Measurements from ENCODE around the gene STYXL2.

The STYXL2 gene

GRCh38 chr1:167105271-167106118, 11.6 kb downstream of the STYXL2 start:
- Histone ChIP-seq H3K36me3 (ENCODE audit: control insufficient read depth in 1 of 2, insufficient read depth in 2 of 2, low read length in 2 of 2) (no peaks in the 10 kb centered on the region), H3K27ac (ENCODE audit: low read depth, low read length) (no peak overlapping the region), H3K27me3 (ENCODE audit: control insufficient read depth in 1 of 2, insufficient read depth in 2 of 2, low read length in 2 of 2) (no peaks in the 10 kb centered on the region), H3K9ac (ENCODE audit: low read depth in 1 of 2, low read length in 2 of 2) (peak overlapping the region in 1 of 2 donors; percentile 16), H3K4me1 (ENCODE audit: control insufficient read depth in 1 of 2, insufficient read depth in 2 of 2, low read length in 2 of 2) (peaks cover 12 to 13% of the 10 kb centered on the region in 2 donors), H3K9me3 (ENCODE audit: control insufficient read depth in 1 of 2, low read length in 2 of 2) (no peaks in the 10 kb centered on the region), H3K4me3 (ENCODE audit: low read depth in 1 of 2, low read length in 2 of 2) (no peak overlapping the region)

- Histone ChIP-seq H3K4me3 (ENCODE audit: low read depth in 1 of 2, low read length in 2 of 2) (no peak overlapping the region), H3K27me3 (ENCODE audit: control insufficient read depth in 1 of 2, insufficient read depth in 2 of 2, low read length in 2 of 2) (no peaks in the 10 kb centered on the region), H3K9me3 (ENCODE audit: control insufficient read depth in 1 of 2, low read length in 2 of 2) (no peaks in the 10 kb centered on the region), H3K4me1 (ENCODE audit: control insufficient read depth in 1 of 2, insufficient read depth in 2 of 2, low read length in 2 of 2) (peaks cover 10 to 12% of the 10 kb centered on the region in 2 donors), H3K27ac (ENCODE audit: low read depth, low read length) (no peak overlapping the region), H3K9ac (ENCODE audit: low read depth in 1 of 2, low read length in 2 of 2) (peak overlapping the region in 1 of 2 donors; percentile 16), H3K36me3 (ENCODE audit: control insufficient read depth in 1 of 2, insufficient read depth in 2 of 2, low read length in 2 of 2) (no peaks in the 10 kb centered on the region)
These were observed 12.2 kb downstream of the STYXL2 start for GRCh38 chr1:167106119-167106461.

GRCh38 chr1:167107456-167107855, 13.6 kb downstream of the STYXL2 start:
- no peaks in the 10 kb centered on the region for H3K27me3 ChIP-seq (ENCODE audit: control insufficient read depth in 1 of 2, insufficient read depth in 2 of 2, low read length in 2 of 2)
- peaks cover 10 to 12% of the 10 kb centered on the region in 2 donors for H3K4me1 ChIP-seq (ENCODE audit: control insufficient read depth in 1 of 2, insufficient read depth in 2 of 2, low read length in 2 of 2)

GRCh38 chr1:167109125-167109524, 15.2 kb downstream of the STYXL2 start:
- Histone ChIP-seq H3K27ac (ENCODE audit: low read depth, low read length) (no peak overlapping the region), H3K4me1 (ENCODE audit: control insufficient read depth in 1 of 2, insufficient read depth in 2 of 2, low read length in 2 of 2) (peaks cover 10 to 12% of the 10 kb centered on the region in 2 donors), H3K9ac (ENCODE audit: low read depth in 1 of 2, low read length in 2 of 2) (no peak overlapping the region), H3K27me3 (ENCODE audit: control insufficient read depth in 1 of 2, insufficient read depth in 2 of 2, low read length in 2 of 2) (no peaks in the 10 kb centered on the region), H3K36me3 (ENCODE audit: control insufficient read depth in 1 of 2, insufficient read depth in 2 of 2, low read length in 2 of 2) (no peaks in the 10 kb centered on the region), H3K4me3 (ENCODE audit: low read depth in 1 of 2, low read length in 2 of 2) (no peak overlapping the region), H3K9me3 (ENCODE audit: control insufficient read depth in 1 of 2, low read length in 2 of 2) (no peaks in the 10 kb centered on the region)

More at GRCh38 chr1:167107456-167107855, 13.6 kb downstream of the STYXL2 start:
- no peak overlapping the region for H3K4me3 ChIP-seq (ENCODE audit: low read depth in 1 of 2, low read length in 2 of 2)
- no peak overlapping the region for H3K9ac ChIP-seq (ENCODE audit: low read depth in 1 of 2, low read length in 2 of 2)
- no peak overlapping the region for H3K27ac ChIP-seq (ENCODE audit: low read depth, low read length)
- H3K9me3 ChIP-seq (ENCODE audit: control insufficient read depth in 1 of 2, low read length in 2 of 2) = no peaks in the 10 kb centered on the region
- H3K36me3 ChIP-seq (ENCODE audit: control insufficient read depth in 1 of 2, insufficient read depth in 2 of 2, low read length in 2 of 2) = no peaks in the 10 kb centered on the region

GRCh38 chr1:167110586-167110985, 16.7 kb downstream of the STYXL2 start:
- H3K27ac ChIP-seq (ENCODE audit: low read depth, low read length) = no peak overlapping the region
- H3K9ac ChIP-seq (ENCODE audit: low read depth in 1 of 2, low read length in 2 of 2) = no peak overlapping the region
- H3K4me3 ChIP-seq (ENCODE audit: low read depth in 1 of 2, low read length in 2 of 2) = no peak overlapping the region
- no peaks in the 10 kb centered on the region for H3K9me3 ChIP-seq (ENCODE audit: control insufficient read depth in 1 of 2, low read length in 2 of 2)
- peaks cover 4 to 6% of the 10 kb centered on the region in 2 donors for H3K4me1 ChIP-seq (ENCODE audit: control insufficient read depth in 1 of 2, insufficient read depth in 2 of 2, low read length in 2 of 2)
- H3K36me3 ChIP-seq (ENCODE audit: control insufficient read depth in 1 of 2, insufficient read depth in 2 of 2, low read length in 2 of 2) = no peaks in the 10 kb centered on the region
- H3K27me3 ChIP-seq (ENCODE audit: control insufficient read depth in 1 of 2, insufficient read depth in 2 of 2, low read length in 2 of 2) = no peaks in the 10 kb centered on the region

- no peaks in the 10 kb centered on the region for H3K27me3 ChIP-seq (ENCODE audit: control insufficient read depth in 1 of 2, insufficient read depth in 2 of 2, low read length in 2 of 2)
- no peaks in the 10 kb centered on the region for H3K36me3 ChIP-seq (ENCODE audit: control insufficient read depth in 1 of 2, insufficient read depth in 2 of 2, low read length in 2 of 2)
- H3K9me3 ChIP-seq (ENCODE audit: control insufficient read depth in 1 of 2, low read length in 2 of 2) = no peaks in the 10 kb centered on the region
- no peak overlapping the region for H3K4me3 ChIP-seq (ENCODE audit: low read depth in 1 of 2, low read length in 2 of 2)
- H3K4me1 ChIP-seq (ENCODE audit: control insufficient read depth in 1 of 2, insufficient read depth in 2 of 2, low read length in 2 of 2) = no peaks in the 10 kb centered on the region
- H3K27ac ChIP-seq (ENCODE audit: low read depth, low read length) = no peak overlapping the region
- H3K9ac ChIP-seq (ENCODE audit: low read depth in 1 of 2, low read length in 2 of 2) = no peak overlapping the region
These were observed 18.2 kb downstream of the STYXL2 start for GRCh38 chr1:167111868-167112709.

- Histone ChIP-seq H3K27me3 (ENCODE audit: control insufficient read depth in 1 of 2, insufficient read depth in 2 of 2, low read length in 2 of 2) (no peaks in the 10 kb centered on the region), H3K36me3 (ENCODE audit: control insufficient read depth in 1 of 2, insufficient read depth in 2 of 2, low read length in 2 of 2) (no peaks in the 10 kb centered on the region), H3K9ac (ENCODE audit: low read depth in 1 of 2, low read length in 2 of 2) (no peak overlapping the region), H3K4me3 (ENCODE audit: low read depth in 1 of 2, low read length in 2 of 2) (no peak overlapping the region), H3K9me3 (ENCODE audit: control insufficient read depth in 1 of 2, low read length in 2 of 2) (no peaks in the 10 kb centered on the region), H3K4me1 (ENCODE audit: control insufficient read depth in 1 of 2, insufficient read depth in 2 of 2, low read length in 2 of 2) (no peaks in the 10 kb centered on the region), H3K27ac (ENCODE audit: low read depth, low read length) (no peak overlapping the region)
These were observed 20.9 kb downstream of the STYXL2 start for GRCh38 chr1:167114725-167115124.

GRCh38 chr1:167115655-167116054, 21.8 kb downstream of the STYXL2 start:
- Histone ChIP-seq H3K4me1 (ENCODE audit: control insufficient read depth in 1 of 2, insufficient read depth in 2 of 2, low read length in 2 of 2) (peaks cover 0 to 6% of the 10 kb centered on the region in 2 donors), H3K4me3 (ENCODE audit: low read depth in 1 of 2, low read length in 2 of 2) (no peak overlapping the region), H3K9ac (ENCODE audit: low read depth in 1 of 2, low read length in 2 of 2) (no peak overlapping the region), H3K9me3 (ENCODE audit: control insufficient read depth in 1 of 2, low read length in 2 of 2) (no peaks in the 10 kb centered on the region), H3K27ac (ENCODE audit: low read depth, low read length) (no peak overlapping the region), H3K36me3 (ENCODE audit: control insufficient read depth in 1 of 2, insufficient read depth in 2 of 2, low read length in 2 of 2) (no peaks in the 10 kb centered on the region), H3K27me3 (ENCODE audit: control insufficient read depth in 1 of 2, insufficient read depth in 2 of 2, low read length in 2 of 2) (peaks cover 0 to 4% of the 10 kb centered on the region in 2 donors)

- Histone ChIP-seq H3K27me3 (ENCODE audit: control insufficient read depth in 1 of 2, insufficient read depth in 2 of 2, low read length in 2 of 2) (peaks cover 0 to 4% of the 10 kb centered on the region in 2 donors), H3K4me1 (ENCODE audit: control insufficient read depth in 1 of 2, insufficient read depth in 2 of 2, low read length in 2 of 2) (peaks cover 0 to 6% of the 10 kb centered on the region in 2 donors), H3K4me3 (ENCODE audit: low read depth in 1 of 2, low read length in 2 of 2) (no peak overlapping the region), H3K9ac (ENCODE audit: low read depth in 1 of 2, low read length in 2 of 2) (no peak overlapping the region), H3K9me3 (ENCODE audit: control insufficient read depth in 1 of 2, low read length in 2 of 2) (no peaks in the 10 kb centered on the region), H3K36me3 (ENCODE audit: control insufficient read depth in 1 of 2, insufficient read depth in 2 of 2, low read length in 2 of 2) (no peaks in the 10 kb centered on the region), H3K27ac (ENCODE audit: low read depth, low read length) (no peak overlapping the region)
These were observed 22.3 kb downstream of the STYXL2 start for GRCh38 chr1:167116174-167116573.

- no peak overlapping the region for H3K4me3 ChIP-seq (ENCODE audit: low read depth in 1 of 2, low read length in 2 of 2)
- H3K9me3 ChIP-seq (ENCODE audit: control insufficient read depth in 1 of 2, low read length in 2 of 2) = no peaks in the 10 kb centered on the region
- H3K4me1 ChIP-seq (ENCODE audit: control insufficient read depth in 1 of 2, insufficient read depth in 2 of 2, low read length in 2 of 2) = peaks cover 5 to 6% of the 10 kb centered on the region in 2 donors
- H3K36me3 ChIP-seq (ENCODE audit: control insufficient read depth in 1 of 2, insufficient read depth in 2 of 2, low read length in 2 of 2) = no peaks in the 10 kb centered on the region
- no peak overlapping the region for H3K9ac ChIP-seq (ENCODE audit: low read depth in 1 of 2, low read length in 2 of 2)
- no peak overlapping the region for H3K27ac ChIP-seq (ENCODE audit: low read depth, low read length)
- H3K27me3 ChIP-seq (ENCODE audit: control insufficient read depth in 1 of 2, insufficient read depth in 2 of 2, low read length in 2 of 2) = peaks cover 0 to 4% of the 10 kb centered on the region in 2 donors
These were observed 23.4 kb downstream of the STYXL2 start for GRCh38 chr1:167117225-167117624.
